HepG2 (cell line): ENCODE measurements around the gene COL10A1. TPM values are rescaled to one million over a fixed set of nuclear protein-coding genes. Genes with fewer than 3 reads are reported as not detected.

ENCODE experiments used
- ATAC-seq: fragments of 200-7000 bp; cut with Tn5 transposase; 3 replicates; pipeline ENCODE4 v1.9.1; 2020; ENCODE audit warnings: mild to moderate bottlenecking, moderate library complexity
- BruUV-seq: library from RNA; stranded (reverse); fragments of 400-500 nt; replicated peaks from 2 replicates; lab custom pipeline; 2021; lab: Mats Ljungman, UMichigan
- CTCF ChIA-PET: fragments of 300-600 bp; formaldehyde crosslinking; extraction: SDS; loops from one replicate; lab custom pipeline; 2021; ENCODE audit warnings: low total read pairs, inconsistent platforms, low intra/inter-chr PET ratio; lab: Yijun Ruan, JAX
- POLR2A ChIA-PET: fragments of 350-600 bp; sonication (Branson Sonifier 250); formaldehyde crosslinking; loops from one replicate; lab custom pipeline; 2020; ENCODE audit warnings: antibody characterized with exemption, inconsistent platforms; lab: Yijun Ruan, JAX
- DNase-seq: peaks from one replicate; pipeline ENCODE4 v3.0.0-alpha.2; 2015; ENCODE audit warnings: low spot score
- FAIRE-seq: peaks from 3 replicates; lab custom pipeline; 2011; peaks lifted over from hg19 to GRCh38; lab: Jason Lieb, UNC
- H2AFZ ChIP-seq: one replicate; pipeline ENCODE4 v1.6.1; 2011; ENCODE audit warnings: low read length, inconsistent platforms
- H3K27ac ChIP-seq: fragments of 300-600 bp; 3 replicates; pipeline ENCODE4 v1.8.0; 2011; ENCODE audit warnings: mixed run types, mild to moderate bottlenecking, mixed read lengths, low read length, inconsistent platforms; ENCODE audit not compliant: insufficient read depth; ENCODE audit errors: extremely low read length
- H3K27me3 ChIP-seq, 2 experiments: fragments of 200-600 bp in 1 of 2; 2 replicates in 1 of 2; 3 replicates in 1 of 2; pipeline versions ENCODE4 v1.6.0 to v1.8.0; 2011; ENCODE audit warnings: low read length in 2 of 2, mild to moderate bottlenecking in 2 of 2, moderate library complexity in 2 of 2, inconsistent platforms in 1 of 2; ENCODE audit not compliant: insufficient read depth in 2 of 2, control insufficient read depth in 1 of 2
- H3K36me3 ChIP-seq, 2 experiments: fragments of 200-600 bp in 1 of 2; replicated peaks in 1 of 2; 2 replicates in 1 of 2; 3 replicates in 1 of 2; pipeline versions ENCODE4 v1.5.1 to v1.8.0; 2011; ENCODE audit warnings: low read length in 2 of 2, inconsistent platforms in 1 of 2; ENCODE audit not compliant: insufficient read depth in 2 of 2, control insufficient read depth in 1 of 2
- H3K4me1 ChIP-seq: 2 replicates; pipeline ENCODE4 v1.5.1; 2012; ENCODE audit warnings: low read length, inconsistent platforms; ENCODE audit not compliant: insufficient read depth
- H3K4me2 ChIP-seq: 2 replicates; pipeline ENCODE4 v1.6.0; 2011; ENCODE audit warnings: low read depth, low read length, inconsistent platforms
- H3K4me3 ChIP-seq, 3 experiments: fragments of 200-600 bp in 1 of 3; sonication (generic), shearing (Covaris generic) in 1 of 3; replicated peaks in 1 of 3; 2 replicates each; pipeline ENCODE4 v1.5.1; 2011 to 2016; ENCODE audit warnings: low read length in 3 of 3, inconsistent platforms in 2 of 3, low read depth in 2 of 3, mild to moderate bottlenecking in 2 of 3, control low read depth in 1 of 3, mixed read lengths in 1 of 3; ENCODE audit not compliant: insufficient read depth in 1 of 3
- H3K79me2 ChIP-seq: one replicate; pipeline ENCODE4 v1.6.1; 2011; ENCODE audit warnings: low read length, inconsistent platforms; ENCODE audit not compliant: insufficient read depth
- H3K9ac ChIP-seq: 2 replicates; pipeline ENCODE4 v1.6.0; 2011; ENCODE audit warnings: mild to moderate bottlenecking, low read depth, low read length, inconsistent platforms; ENCODE audit not compliant: insufficient read depth
- H3K9me3 ChIP-seq: 2 replicates; pipeline ENCODE4 v1.5.1; 2012; ENCODE audit warnings: mild to moderate bottlenecking, low read length
- H4K20me1 ChIP-seq: 2 replicates; pipeline ENCODE4 v1.6.0; 2011; ENCODE audit warnings: inconsistent platforms, mild to moderate bottlenecking, low read length, moderate library complexity; ENCODE audit not compliant: insufficient read depth
- PAX8 ChIP-seq: sonication (generic); formaldehyde crosslinking; IDR thresholded peaks from 2 replicates; pipeline ENCODE4 v1.8.0; 2022; ENCODE audit warnings: mild to moderate bottlenecking, missing genetic modification reagents, borderline replicate concordance
- PTBP1 ChIP-seq: fragments of 200-400 bp; formaldehyde crosslinking; IDR thresholded peaks from 2 replicates; pipeline ENCODE4 v1.6.1; 2018; ENCODE audit warnings: low read length, low read depth; ENCODE audit not compliant: poor library complexity, severe bottlenecking
- SETDB1 ChIP-seq: sonication (generic); formaldehyde crosslinking; IDR thresholded peaks from 2 replicates; pipeline ENCODE4 v1.5.1; 2020; ENCODE audit warnings: missing genetic modification reagents, mild to moderate bottlenecking, borderline replicate concordance
- ZNF329 ChIP-seq: sonication (generic); formaldehyde crosslinking; IDR thresholded peaks from 2 replicates; pipeline ENCODE4 v1.9.0; 2021; ENCODE audit warnings: low read depth, mild to moderate bottlenecking, missing genetic modification reagents
- WGBS: methylation state at CpG from one replicate; pipeline ENCODE4 v1.1.6; 2017; ENCODE audit warnings: low lambda C conversion rate; 5-methylcytosine and 5-hydroxymethylcytosine counted together
- in situ Hi-C: cut with HindIII; loops from 2 replicates; pipeline ENCODE4 v1.10.0; 2017; ENCODE audit warnings: low pct_unique_long_range_greater_than_20kb; ENCODE audit not compliant: extremely low pct_ligation_motif_present
- intact Hi-C: fragments of 100-400 bp; cut with micrococcal nuclease; formaldehyde crosslinking; loops from one replicate; pipeline ENCODE4 v1.10.0; 2022; ENCODE audit not compliant: unreplicated experiment
- polyA plus RNA-seq, 8 experiments: library from polyadenylated mRNA; depleted of rRNA in 3 of 8; stranded (reverse) in 7 of 8; unstranded in 1 of 8; fragments of >200 nt; fragmentation: Illumina TruSeq in 4 of 8; extraction: Trizol in 4 of 8; gene quantifications; 2 replicates each; pipeline versions ENCODE4 v1.2.1 to v1.2.3, GENCODE V29; 2011 to 2016; ENCODE audit warnings: low read depth in 4 of 8, missing spikeins in 1 of 8, mixed read lengths in 1 of 8; ENCODE audit not compliant: insufficient read depth in 1 of 8
- total RNA-seq, 5 experiments: library from RNA; depleted of rRNA; stranded (reverse); fragments of >200 nt; fragmentation: Illumina TruSeq; extraction: Trizol; gene quantifications; 2 replicates each; pipeline ENCODE4 v1.2.3, GENCODE V29; 2016; ENCODE audit warnings: low read depth in 1 of 5
- TF ChIP-seq, protein P1 (sequence below), 2 experiments: fragments of 450-650 bp in 1 of 2; sonication (generic) in 1 of 2; formaldehyde crosslinking in 1 of 2; IDR thresholded peaks; 2 replicates each; pipeline versions ENCODE4 v1.6.1 to v1.8.0; 2016 to 2022; ENCODE audit warnings: antibody characterized with exemption in 1 of 2, mild to moderate bottlenecking in 1 of 2, missing genetic modification reagents in 1 of 2

COL10A1 gene
- total and polyA plus RNA-seq, 2 of the 13 experiments (the other 11 are each of a cell fraction or from before 2014, with no cell fraction given): 0.07 TPM; not detected in 1

DNA sequence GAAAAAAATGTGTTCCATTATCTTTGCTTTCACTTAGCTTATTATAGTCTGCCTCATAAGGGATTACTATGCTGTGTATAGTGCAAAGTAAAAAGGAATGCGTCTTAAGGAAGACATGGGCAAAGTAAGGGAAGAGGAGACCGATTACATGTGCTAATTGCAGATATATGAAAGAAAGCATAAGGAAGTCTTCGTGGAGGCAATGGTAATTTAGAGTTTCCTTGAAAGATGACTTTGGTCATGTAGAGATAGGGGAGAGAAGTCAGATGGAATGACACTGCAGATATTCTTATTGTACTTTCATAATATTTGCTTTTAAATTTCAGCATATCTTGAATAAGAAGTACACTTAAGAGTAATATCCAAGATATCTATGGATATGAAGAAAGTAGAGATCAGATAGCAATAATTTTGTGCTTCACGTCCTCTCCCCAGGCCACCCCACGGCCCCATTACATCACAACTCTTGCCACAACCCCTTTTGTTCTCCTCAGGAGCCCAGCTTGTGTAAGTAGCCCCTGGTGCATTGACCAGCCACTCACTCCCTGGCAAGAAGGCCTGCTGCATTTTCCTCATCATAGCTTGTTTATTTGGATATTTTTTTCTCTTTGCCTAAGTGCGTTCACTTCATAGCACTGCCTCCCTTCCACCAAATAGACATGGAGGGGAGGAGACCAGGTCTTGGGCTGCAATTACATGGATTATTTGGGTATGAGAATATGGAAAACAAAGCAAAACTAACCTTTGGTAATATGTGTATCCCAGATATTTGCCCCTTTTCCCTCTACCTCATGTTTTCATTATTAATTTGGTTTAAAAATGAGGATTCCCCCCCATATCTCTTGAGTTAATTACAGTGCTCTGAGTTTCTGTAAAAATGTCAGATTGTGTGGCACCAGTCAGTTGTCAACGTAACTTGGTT is 30.7 kb upstream of the COL10A1 start:
- no peaks in the 10 kb centered on the region for H4K20me1 ChIP-seq
- no peaks in the 10 kb centered on the region for H3K9me3 ChIP-seq
- ChIA-PET CTCF (no interaction called here), POLR2A (no interaction called here)
- H3K4me3 ChIP-seq: no peak overlapping the region
- no peak overlapping the region for H3K9ac ChIP-seq
- no peaks in the 10 kb centered on the region for H3K4me1 ChIP-seq
- in situ Hi-C loops: no loop called here
- H3K27ac ChIP-seq: no peak overlapping the region
- DNase-seq (no peak), ATAC-seq (no peak), FAIRE-seq (no peak)
- no peaks in the 10 kb centered on the region for H3K27me3 ChIP-seq
- H3K4me2 ChIP-seq: no peak overlapping the region
- BruUV-seq: no TSS peak
- no peaks in the 10 kb centered on the region for H3K36me3 ChIP-seq
- intact Hi-C loops: no loop called here
- WGBS: 90% methylated on average over 7 of the region's 7 CpGs
- no peak overlapping the region for H2AFZ ChIP-seq
- TF ChIP-seq SETDB1 (CRISPR knock-in tag) (no peak), ZNF329 (CRISPR knock-in tag) (no peak), PAX8 (CRISPR knock-in tag) (no peak)
- H3K79me2 ChIP-seq: no peaks in the 10 kb centered on the region

DNA sequence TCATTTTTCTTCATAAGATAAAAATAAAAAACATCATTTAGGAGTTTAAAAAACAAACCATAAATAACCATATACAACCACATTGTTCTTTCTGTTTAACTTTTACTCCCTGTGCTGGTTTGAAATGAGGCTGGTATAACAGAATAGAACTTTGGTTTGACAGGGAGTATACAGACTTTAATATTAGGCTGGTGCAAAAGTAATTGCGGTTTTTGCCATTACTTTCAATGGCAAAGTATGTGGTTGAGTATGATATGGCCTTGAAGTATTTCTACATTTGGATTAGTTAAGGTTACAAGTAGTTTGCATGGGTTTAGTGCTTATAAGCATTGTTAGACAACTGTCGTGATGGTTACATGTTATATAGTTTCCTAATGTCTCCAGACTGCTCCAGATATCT is 29.0 kb upstream of the COL10A1 start:
- Histone ChIP-seq H4K20me1 (no peaks in the 10 kb centered on the region), H3K4me2 (no peak overlapping the region), H3K9ac (no peak overlapping the region), H3K4me3 (no peak overlapping the region), H3K9me3 (no peaks in the 10 kb centered on the region), H3K79me2 (no peaks in the 10 kb centered on the region), H3K36me3 (no peaks in the 10 kb centered on the region), H2AFZ (no peak overlapping the region)
- intact Hi-C loops: no loop called here
- CTCF ChIA-PET: no interaction called here
- POLR2A ChIA-PET: no interaction called here
- no peak for TF ChIP-seq PTBP1
- TF ChIP-seq, protein P1, sequence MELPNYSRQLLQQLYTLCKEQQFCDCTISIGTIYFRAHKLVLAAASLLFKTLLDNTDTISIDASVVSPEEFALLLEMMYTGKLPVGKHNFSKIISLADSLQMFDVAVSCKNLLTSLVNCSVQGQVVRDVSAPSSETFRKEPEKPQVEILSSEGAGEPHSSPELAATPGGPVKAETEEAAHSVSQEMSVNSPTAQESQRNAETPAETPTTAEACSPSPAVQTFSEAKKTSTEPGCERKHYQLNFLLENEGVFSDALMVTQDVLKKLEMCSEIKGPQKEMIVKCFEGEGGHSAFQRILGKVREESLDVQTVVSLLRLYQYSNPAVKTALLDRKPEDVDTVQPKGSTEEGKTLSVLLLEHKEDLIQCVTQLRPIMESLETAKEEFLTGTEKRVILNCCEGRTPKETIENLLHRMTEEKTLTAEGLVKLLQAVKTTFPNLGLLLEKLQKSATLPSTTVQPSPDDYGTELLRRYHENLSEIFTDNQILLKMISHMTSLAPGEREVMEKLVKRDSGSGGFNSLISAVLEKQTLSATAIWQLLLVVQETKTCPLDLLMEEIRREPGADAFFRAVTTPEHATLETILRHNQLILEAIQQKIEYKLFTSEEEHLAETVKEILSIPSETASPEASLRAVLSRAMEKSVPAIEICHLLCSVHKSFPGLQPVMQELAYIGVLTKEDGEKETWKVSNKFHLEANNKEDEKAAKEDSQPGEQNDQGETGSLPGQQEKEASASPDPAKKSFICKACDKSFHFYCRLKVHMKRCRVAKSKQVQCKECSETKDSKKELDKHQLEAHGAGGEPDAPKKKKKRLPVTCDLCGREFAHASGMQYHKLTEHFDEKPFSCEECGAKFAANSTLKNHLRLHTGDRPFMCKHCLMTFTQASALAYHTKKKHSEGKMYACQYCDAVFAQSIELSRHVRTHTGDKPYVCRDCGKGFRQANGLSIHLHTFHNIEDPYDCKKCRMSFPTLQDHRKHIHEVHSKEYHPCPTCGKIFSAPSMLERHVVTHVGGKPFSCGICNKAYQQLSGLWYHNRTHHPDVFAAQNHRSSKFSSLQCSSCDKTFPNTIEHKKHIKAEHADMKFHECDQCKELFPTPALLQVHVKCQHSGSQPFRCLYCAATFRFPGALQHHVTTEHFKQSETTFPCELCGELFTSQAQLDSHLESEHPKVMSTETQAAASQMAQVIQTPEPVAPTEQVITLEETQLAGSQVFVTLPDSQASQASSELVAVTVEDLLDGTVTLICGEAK (IDR thresholded peaks at IDR 0.05): peak; percentile 46; the same call in 1 of the 2 replicates
- TF ChIP-seq, protein P1 (CRISPR knock-in tag; IDR thresholded peaks at IDR 0.05): no peak
- TF ChIP-seq, all 625 proteins: peak for 1
- no peak for FAIRE-seq
- DNase-seq: no peak
- Histone ChIP-seq H3K27ac (no peak overlapping the region), H3K4me1 (no peaks in the 10 kb centered on the region), H3K27me3 (no peaks in the 10 kb centered on the region)
- in situ Hi-C loops: no loop called here
- no TSS peak for BruUV-seq
- no peak for ATAC-seq
- WGBS: 90% methylated on average over 2 of the region's 2 CpGs
